Epithelial cell of proximal tubule (primary cell): ENCODE measurements around the gene PI4K2B. TPM values are rescaled to one million over a fixed set of nuclear protein-coding genes. Genes with fewer than 3 reads are reported as not detected.
A peak's percentile ranks its signal among the peaks of the same experiment; 100 is the strongest.

Experiments
- DNase-seq: peaks from one replicate; pipeline ENCODE4 v3.0.0-alpha.2; 2011; ENCODE audit warnings: low read depth
- H3K4me3 ChIP-seq: 2 replicates; pipeline ENCODE4 v1.5.1; 2011; ENCODE audit warnings: low read depth, mild to moderate bottlenecking, low read length
- total RNA-seq: library from RNA; depleted of rRNA; stranded (reverse); fragments of >200 nt; gene quantifications from 2 replicates; pipeline ENCODE4 v1.2.3, GENCODE V29; 2015
- TF ChIP-seq, protein P1 (sequence below): conservative IDR thresholded peaks from 2 replicates; pipeline ENCODE4 v1.5.1; 2012; ENCODE audit warnings: low read depth, mild to moderate bottlenecking, low read length

The PI4K2B gene
- total RNA-seq: 24.4 and 27.4 TPM in 2 replicates

DNA sequence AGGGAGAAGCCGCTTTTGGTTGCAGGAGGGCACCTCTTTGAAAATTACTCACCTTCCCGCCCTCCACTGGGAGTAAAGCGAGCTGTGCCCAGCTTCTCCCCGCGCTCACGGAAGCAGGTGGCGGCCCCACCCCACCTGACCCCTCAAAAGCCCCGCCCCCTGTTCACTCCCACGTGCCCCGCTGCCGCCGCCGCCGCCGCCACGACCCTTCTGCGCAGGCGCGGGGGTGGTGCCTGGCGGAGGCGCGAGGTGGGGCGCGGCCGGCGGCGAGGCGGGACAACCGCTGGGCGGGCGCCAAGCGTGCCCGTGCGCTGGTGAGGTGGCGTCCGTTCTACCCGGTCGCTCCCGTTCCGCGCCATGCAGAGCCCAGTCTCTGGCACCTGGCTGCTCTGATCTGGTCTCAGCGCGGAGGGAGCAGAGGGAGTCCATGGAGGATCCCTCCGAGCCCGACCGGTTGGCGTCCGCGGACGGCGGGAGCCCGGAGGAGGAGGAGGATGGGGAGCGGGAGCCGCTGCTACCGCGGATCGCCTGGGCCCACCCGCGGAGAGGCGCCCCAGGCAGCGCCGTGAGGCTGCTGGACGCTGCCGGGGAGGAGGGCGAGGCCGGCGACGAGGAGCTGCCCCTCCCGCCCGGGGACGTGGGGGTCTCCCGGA is at the start of gene PI4K2B:
PI4K2B (plus strand) TSS at position 297 of the 653 bp plus-strand sequence; CDS start at position 428, 131 bp downstream.
- H3K4me3 ChIP-seq: peak within 1 kb of the TSS; percentile 93
- TF ChIP-seq, protein P1, sequence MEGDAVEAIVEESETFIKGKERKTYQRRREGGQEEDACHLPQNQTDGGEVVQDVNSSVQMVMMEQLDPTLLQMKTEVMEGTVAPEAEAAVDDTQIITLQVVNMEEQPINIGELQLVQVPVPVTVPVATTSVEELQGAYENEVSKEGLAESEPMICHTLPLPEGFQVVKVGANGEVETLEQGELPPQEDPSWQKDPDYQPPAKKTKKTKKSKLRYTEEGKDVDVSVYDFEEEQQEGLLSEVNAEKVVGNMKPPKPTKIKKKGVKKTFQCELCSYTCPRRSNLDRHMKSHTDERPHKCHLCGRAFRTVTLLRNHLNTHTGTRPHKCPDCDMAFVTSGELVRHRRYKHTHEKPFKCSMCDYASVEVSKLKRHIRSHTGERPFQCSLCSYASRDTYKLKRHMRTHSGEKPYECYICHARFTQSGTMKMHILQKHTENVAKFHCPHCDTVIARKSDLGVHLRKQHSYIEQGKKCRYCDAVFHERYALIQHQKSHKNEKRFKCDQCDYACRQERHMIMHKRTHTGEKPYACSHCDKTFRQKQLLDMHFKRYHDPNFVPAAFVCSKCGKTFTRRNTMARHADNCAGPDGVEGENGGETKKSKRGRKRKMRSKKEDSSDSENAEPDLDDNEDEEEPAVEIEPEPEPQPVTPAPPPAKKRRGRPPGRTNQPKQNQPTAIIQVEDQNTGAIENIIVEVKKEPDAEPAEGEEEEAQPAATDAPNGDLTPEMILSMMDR: no peak
- DNase-seq: no peak

DNA sequence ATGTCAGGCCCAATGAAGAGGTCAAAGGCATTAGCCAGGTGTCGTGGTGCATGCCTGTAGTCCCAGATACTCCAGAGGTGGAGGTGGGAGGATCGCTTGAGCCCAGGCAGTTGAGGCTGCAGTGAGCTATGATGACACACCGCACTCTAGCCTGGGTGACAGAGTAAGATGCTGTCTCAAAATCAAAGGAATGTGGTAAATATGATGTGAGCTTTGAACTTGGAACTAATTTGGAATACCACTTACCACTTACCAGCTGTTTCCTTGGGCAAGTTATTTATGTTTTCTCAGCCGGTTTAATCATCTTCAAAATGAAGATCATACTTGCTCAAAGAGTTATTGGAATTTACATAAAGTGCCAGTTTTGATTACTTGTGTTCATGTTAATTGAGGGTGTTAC is 49.8 kb upstream of the PI4K2B start:
- TF ChIP-seq, protein P1: no peak
- no peak overlapping the region for H3K4me3 ChIP-seq
- DNase-seq: no peak

DNA sequence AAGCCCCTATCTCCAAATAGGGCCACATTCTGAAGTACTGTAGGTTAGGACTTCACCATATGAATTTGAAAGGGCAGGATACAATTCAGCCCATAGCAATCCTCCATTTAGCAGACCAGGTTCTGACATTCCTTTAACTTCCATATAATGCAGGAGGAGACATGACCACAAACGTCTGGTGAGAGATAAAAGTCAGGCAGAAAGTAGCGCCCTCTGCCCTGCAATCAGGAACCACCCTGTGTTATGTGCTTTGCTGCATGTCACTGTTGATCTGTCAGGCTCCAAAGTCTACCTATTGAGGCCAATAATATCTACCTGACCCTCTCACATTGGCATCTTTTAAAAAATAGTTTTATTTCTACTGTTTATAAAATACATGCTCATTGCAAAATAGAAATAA is 43.4 kb upstream of the PI4K2B start:
- TF ChIP-seq, protein P1: no peak
- H3K4me3 ChIP-seq: no peak overlapping the region
- DNase-seq: no peak

DNA sequence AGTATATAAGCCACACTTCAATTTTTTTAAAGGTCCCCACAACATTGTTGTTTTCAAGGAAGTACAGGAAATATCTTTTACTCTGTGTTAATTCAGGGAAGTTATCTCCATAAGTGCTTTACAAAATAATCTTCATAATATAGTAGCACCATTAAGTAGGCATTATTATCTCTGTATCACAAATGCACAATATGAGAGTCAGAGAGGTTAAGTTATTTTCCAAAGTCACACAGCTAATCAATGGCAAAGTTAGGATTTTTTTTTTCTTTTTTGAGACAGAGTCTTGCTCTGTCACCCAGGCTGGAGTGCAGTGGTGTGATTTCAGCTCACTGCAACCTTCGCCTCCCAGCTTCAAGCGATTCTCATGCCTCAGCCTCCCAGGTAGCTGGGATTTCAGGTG is 35.1 kb upstream of the PI4K2B start:
- TF ChIP-seq, protein P1: no peak
- H3K4me3 ChIP-seq: no peak overlapping the region
- DNase-seq: no peak

- TF ChIP-seq, protein P1: no peak
- no peak overlapping the region for H3K4me3 ChIP-seq
- no peak for DNase-seq
Measured at GRCh38 chr4:25207997-25208396, 25.8 kb upstream of the PI4K2B start.

- DNase-seq: no peak
- TF ChIP-seq, protein P1: no peak
- H3K4me3 ChIP-seq: no peak overlapping the region
Measured at GRCh38 chr4:25209702-25210101, 24.1 kb upstream of the PI4K2B start.

DNA sequence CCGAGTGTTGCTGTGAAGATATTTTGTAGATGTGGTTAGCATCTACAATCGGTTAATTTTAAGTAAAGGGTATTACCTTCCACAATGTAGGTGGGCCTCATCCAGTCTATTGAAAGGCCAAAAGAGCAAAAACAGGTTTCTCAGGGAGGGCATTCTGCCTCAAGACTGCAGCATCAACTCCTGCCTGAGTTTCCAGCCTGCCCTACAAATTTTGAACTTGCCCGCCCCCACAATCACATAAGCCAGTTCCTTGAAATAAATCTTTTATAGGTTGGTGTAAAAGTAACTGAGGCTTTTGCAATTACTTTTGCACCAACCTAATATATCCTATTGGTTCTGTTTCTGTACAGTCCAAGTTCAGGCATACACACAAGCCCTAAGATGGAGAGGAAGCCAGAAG is 22.1 kb upstream of the PI4K2B start:
- DNase-seq: no peak
- H3K4me3 ChIP-seq: no peak overlapping the region
- TF ChIP-seq, protein P1: no peak
